ENCODE measurements around the gene EGFR. TPM values are rescaled to one million over a fixed set of nuclear protein-coding genes. Genes with fewer than 3 reads are reported as not detected.

The EGFR gene
- total and polyA plus RNA-seq, 11 donors: 2.3 to 29.6 (median 7.0) TPM

DNA sequence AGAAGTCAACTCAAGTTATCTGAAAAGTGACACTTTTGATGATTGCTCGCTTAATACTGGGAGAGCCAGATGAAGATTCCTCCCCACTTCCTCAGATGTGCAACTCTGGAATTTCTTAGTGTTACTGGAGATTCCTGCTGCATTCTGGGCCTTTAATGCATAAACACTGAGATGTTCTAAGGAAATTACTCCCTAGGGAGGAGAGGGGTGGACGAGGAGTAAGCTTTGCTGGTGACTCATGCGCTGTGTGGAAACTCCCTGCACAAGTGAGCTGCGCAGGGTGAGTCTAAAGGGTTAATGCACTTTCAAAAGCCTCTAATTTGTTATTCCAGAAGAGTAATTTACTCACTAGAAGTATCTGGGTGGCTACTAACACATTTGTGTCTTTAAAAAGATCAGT is 46.3 kb downstream of the EGFR start:
- TF ChIP-seq POLR2A (IDR thresholded peaks at IDR 0.05): no peak
- TF ChIP-seq, protein P1, sequence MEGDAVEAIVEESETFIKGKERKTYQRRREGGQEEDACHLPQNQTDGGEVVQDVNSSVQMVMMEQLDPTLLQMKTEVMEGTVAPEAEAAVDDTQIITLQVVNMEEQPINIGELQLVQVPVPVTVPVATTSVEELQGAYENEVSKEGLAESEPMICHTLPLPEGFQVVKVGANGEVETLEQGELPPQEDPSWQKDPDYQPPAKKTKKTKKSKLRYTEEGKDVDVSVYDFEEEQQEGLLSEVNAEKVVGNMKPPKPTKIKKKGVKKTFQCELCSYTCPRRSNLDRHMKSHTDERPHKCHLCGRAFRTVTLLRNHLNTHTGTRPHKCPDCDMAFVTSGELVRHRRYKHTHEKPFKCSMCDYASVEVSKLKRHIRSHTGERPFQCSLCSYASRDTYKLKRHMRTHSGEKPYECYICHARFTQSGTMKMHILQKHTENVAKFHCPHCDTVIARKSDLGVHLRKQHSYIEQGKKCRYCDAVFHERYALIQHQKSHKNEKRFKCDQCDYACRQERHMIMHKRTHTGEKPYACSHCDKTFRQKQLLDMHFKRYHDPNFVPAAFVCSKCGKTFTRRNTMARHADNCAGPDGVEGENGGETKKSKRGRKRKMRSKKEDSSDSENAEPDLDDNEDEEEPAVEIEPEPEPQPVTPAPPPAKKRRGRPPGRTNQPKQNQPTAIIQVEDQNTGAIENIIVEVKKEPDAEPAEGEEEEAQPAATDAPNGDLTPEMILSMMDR (IDR thresholded peaks at IDR 0.05): no peak
- Histone ChIP-seq H3K27ac (peak overlapping the region in 11 of 12 donors; percentile 8 to 76 (median 63)), H3K9me3 (no peaks in the 10 kb centered on the region), H3K36me3 (no peaks in the 10 kb centered on the region), H3K4me3 (no peak overlapping the region), H3K27me3 (no peaks in the 10 kb centered on the region), H3K4me1 (peaks cover 0 to 43% (median 18%) of the 10 kb centered on the region in 12 donors)
- ATAC-seq: peak in 3 of 4 donors; percentile 71 to 84 (median 74)
- 47 to 59% (median 48%) methylated on average over 4 of the region's 4 CpGs for WGBS, 4 donors
- peak in 2 of 5 donors; percentile 49 to 65 for DNase-seq
- intact Hi-C loops (cut with DNase I): loop anchor here in 1 of 10 donors (5.0 to 10.0 kb wide), 2 partner anchors 43 to 70 kb away; no protein-coding TSS in a partner anchor

DNA sequence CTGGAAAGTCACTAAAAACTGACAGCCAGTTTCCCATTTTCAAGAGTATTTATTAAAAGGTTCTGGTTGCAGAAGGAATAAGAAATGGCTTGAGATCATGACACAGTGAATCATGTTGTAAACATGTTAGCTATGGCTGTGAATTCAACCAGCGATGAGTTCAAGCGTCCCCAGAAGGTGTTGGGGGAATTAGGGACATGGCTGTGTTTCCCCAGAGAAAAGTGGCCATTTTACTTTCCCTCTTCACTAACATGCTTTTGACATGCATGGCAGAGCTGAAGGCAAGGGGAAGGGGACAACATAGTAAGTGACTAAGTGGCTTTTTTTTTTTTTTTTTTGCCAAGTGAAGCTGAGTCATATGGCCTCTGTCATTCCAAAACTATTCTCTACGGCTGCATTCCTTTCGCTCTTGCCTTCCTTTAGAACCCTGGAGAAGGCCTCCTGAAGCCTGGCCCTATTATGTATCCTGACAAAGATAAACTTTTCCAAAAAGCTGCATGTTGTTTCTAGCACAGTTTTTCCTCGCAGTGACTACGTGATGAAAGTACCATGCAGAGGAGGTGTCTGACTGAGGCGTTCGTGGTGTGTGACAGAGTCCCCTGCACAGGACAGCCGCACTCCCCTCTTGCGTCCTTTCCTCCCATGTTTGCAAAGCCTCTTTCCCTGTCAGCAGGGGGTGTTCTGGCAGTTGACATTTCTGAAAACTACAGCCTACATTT is 46.9 kb downstream of the EGFR start:
- H3K27me3 ChIP-seq: no peaks in the 10 kb centered on the region
- ATAC-seq (peak in 3 of 4 donors; percentile 59 to 82 (median 66)), DNase-seq (no peak)
- TF ChIP-seq, protein P1 (IDR thresholded peaks at IDR 0.05): no peak
- no peak for TF ChIP-seq POLR2A (IDR thresholded peaks at IDR 0.05)
- no peak overlapping the region for H3K4me3 ChIP-seq
- H3K36me3 ChIP-seq: no peaks in the 10 kb centered on the region
- intact Hi-C loops (cut with DNase I): loop anchor here in 1 of 10 donors (5.0 to 10.0 kb wide), 2 partner anchors 43 to 69 kb away; no protein-coding TSS in a partner anchor
- H3K4me1 ChIP-seq: peaks cover 0 to 39% (median 16%) of the 10 kb centered on the region in 12 donors
- peak overlapping the region in 11 of 12 donors; percentile 8 to 76 (median 63) for H3K27ac ChIP-seq
- WGBS, 4 donors: 59 to 67% (median 64%) methylated on average over 10 of the region's 10 CpGs
- no peaks in the 10 kb centered on the region for H3K9me3 ChIP-seq

DNA sequence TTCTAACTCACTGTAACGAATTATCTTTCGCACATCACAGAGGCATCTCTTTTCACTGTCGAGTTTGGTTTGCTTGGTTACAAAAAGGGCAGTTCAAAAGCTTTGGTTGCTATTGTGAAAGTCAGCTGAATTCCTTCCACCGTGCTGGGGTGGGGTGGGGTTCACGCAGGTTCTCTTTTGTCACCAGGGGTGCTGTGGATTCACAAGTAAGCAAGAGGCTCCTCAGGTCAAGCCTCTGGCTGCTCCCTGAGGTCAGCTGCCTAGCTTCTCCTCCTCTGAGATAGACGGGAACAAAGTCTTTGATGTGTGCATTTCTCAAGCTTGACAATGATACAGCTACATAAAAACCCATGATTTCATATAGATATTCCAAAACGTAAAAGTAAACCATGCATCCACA is 47.7 kb downstream of the EGFR start:
- Histone ChIP-seq H3K9me3 (no peaks in the 10 kb centered on the region), H3K27me3 (no peaks in the 10 kb centered on the region), H3K4me3 (no peak overlapping the region), H3K4me1 (peaks cover 0 to 40% (median 14%) of the 10 kb centered on the region in 12 donors), H3K27ac (peak overlapping the region in 7 of 12 donors; percentile 8 to 76 (median 69)), H3K36me3 (no peaks in the 10 kb centered on the region)
- 73 to 79% (median 76%) methylated on average over 7 of the region's 7 CpGs for WGBS, 4 donors
- intact Hi-C loops (cut with DNase I): loop anchor here in 1 of 10 donors (5.0 to 10.0 kb wide), 2 partner anchors 44 to 68 kb away; no protein-coding TSS in a partner anchor
- DNase-seq: no peak
- no peak for TF ChIP-seq POLR2A (IDR thresholded peaks at IDR 0.05)
- TF ChIP-seq, protein P1 (IDR thresholded peaks at IDR 0.05): no peak
- no peak for ATAC-seq

DNA sequence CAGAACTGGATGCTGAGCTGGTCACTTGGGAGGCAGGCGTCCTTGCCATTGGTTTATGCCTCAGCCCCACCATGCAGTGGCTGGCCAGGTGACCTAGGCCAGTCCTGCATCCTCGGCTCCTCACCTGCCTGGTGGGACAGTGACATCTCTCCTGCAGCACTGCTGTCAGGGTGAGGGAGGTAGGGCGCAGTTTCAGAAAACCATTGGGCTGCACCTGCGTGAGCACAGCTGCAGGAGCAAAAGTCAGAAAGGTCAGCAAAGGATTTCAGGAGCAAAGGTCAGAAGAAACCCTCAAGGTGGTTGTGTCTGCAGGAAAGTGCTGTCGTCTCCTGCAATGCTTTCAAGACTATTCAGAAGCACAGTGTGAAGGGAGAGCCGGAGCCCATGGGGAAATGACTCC is 48.1 kb downstream of the EGFR start:
- H3K36me3 ChIP-seq: no peaks in the 10 kb centered on the region

More for the DNA sequence above, 48.1 kb downstream of the EGFR start:
- intact Hi-C loops (cut with DNase I): loop anchor here in 1 of 10 donors (5.0 to 10.0 kb wide), 2 partner anchors 45 to 68 kb away; no protein-coding TSS in a partner anchor
- TF ChIP-seq, protein P1 (IDR thresholded peaks at IDR 0.05): no peak
- TF ChIP-seq POLR2A (IDR thresholded peaks at IDR 0.05): no peak
- 87 to 99% (median 93%) methylated on average over 6 of the region's 6 CpGs for WGBS, 4 donors
- Histone ChIP-seq H3K27ac (peak overlapping the region in 1 of 12 donors; percentile 76), H3K4me3 (no peak overlapping the region), H3K27me3 (no peaks in the 10 kb centered on the region), H3K4me1 (peaks cover 0 to 39% (median 14%) of the 10 kb centered on the region in 12 donors), H3K9me3 (no peaks in the 10 kb centered on the region)
- no peak for ATAC-seq
- no peak for DNase-seq

Measured in heart left ventricle (tissue), 16 donors.